ENCODE measurements around the gene UVRAG. TPM values are rescaled to one million over a fixed set of nuclear protein-coding genes. Genes with fewer than 3 reads are reported as not detected.
A peak's percentile ranks its signal among the peaks of the same experiment; 100 is the strongest.

The UVRAG gene
- total and polyA plus RNA-seq, 2 of the 13 experiments (the other 11 are each of a cell fraction or from before 2014, with no cell fraction given) = 9.7 to 17.3 TPM

DNA sequence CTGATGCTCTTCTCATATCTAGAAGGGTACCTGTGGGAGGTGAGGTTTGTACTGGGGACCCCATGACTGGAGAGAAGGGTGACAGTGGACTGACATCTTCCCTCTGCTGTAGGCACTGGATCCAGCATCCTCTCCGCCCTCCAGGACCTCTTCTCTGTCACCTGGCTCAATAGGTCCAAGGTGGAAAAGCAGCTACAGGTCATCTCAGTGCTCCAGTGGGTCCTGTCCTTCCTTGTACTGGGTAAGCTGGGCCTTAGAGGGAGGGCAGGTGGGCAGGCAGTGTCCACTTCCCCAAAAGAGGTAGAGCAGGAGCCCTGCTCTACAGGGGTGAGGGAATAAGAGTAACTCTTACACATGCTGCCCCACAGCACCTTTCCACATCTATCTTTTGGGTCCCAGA, 30.5 kb upstream of the UVRAG start (continued):
- TF ChIP-seq, protein P1, sequence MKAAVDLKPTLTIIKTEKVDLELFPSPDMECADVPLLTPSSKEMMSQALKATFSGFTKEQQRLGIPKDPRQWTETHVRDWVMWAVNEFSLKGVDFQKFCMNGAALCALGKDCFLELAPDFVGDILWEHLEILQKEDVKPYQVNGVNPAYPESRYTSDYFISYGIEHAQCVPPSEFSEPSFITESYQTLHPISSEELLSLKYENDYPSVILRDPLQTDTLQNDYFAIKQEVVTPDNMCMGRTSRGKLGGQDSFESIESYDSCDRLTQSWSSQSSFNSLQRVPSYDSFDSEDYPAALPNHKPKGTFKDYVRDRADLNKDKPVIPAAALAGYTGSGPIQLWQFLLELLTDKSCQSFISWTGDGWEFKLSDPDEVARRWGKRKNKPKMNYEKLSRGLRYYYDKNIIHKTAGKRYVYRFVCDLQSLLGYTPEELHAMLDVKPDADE (CRISPR knock-in tag; IDR thresholded peaks at IDR 0.05) = no peak
- TF ChIP-seq, protein P2, sequence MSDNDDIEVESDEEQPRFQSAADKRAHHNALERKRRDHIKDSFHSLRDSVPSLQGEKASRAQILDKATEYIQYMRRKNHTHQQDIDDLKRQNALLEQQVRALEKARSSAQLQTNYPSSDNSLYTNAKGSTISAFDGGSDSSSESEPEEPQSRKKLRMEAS (IDR thresholded peaks at IDR 0.05) = peak; percentile 0; the same call in 1 of the 2 replicates
- TF ChIP-seq, protein P3, sequence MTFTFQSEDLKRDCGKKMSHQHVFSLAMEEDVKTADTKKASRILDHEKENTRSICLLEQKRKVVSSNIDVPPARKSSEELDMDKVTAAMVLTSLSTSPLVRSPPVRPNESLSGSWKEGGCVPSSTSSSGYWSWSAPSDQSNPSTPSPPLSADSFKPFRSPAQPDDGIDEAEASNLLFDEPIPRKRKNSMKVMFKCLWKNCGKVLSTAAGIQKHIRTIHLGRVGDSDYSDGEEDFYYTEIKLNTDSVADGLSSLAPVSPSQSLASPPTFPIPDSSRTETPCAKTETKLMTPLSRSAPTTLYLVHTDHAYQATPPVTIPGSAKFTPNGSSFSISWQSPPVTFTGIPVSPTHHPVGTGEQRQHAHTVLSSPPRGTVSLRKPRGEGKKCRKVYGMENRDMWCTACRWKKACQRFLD (CRISPR knock-in tag; IDR thresholded peaks at IDR 0.05; ENCODE audit: borderline replicate concordance) = no peak
- TF ChIP-seq BRD4 (CRISPR knock-in tag; IDR thresholded peaks at IDR 0.05) (0 out of 2 replicates have a peak, but pooled peaks have one; percentile 47), REPIN1 (CRISPR knock-in tag; IDR thresholded peaks at IDR 0.05; ENCODE audit: borderline replicate concordance, low read depth) (0 out of 2 replicates have a peak, but pooled peaks have one; percentile 22), ELF1 (CRISPR knock-in tag; IDR thresholded peaks at IDR 0.05) (no peak), ZNF891 (CRISPR knock-in tag; IDR thresholded peaks at IDR 0.05) (0 out of 2 replicates have a peak, but pooled peaks have one; percentile 32), KAT2B (IDR thresholded peaks at IDR 0.05; ENCODE audit: borderline replicate concordance, low read depth, low read length) (no peak), NRL (CRISPR knock-in tag; IDR thresholded peaks at IDR 0.05; ENCODE audit: borderline replicate concordance) (0 out of 2 replicates have a peak, but pooled peaks have one; percentile 51), GATAD1 (CRISPR knock-in tag; IDR thresholded peaks at IDR 0.05) (no peak), ZNF337 (CRISPR knock-in tag; IDR thresholded peaks at IDR 0.05; ENCODE audit: borderline replicate concordance, low read depth) (0 out of 2 replicates have a peak, but pooled peaks have one; percentile 28)

Measured in HepG2 (cell line).